ENCODE measurements around the gene CEP170. TPM values are rescaled to one million over a fixed set of nuclear protein-coding genes. Genes with fewer than 3 reads are reported as not detected.
"Not testable (repeated sequence)": the region's sequence is repeated elsewhere in the genome, so short reads cannot be mapped to it uniquely, and the experiment has no call there.

CEP170 gene
- total and polyA plus RNA-seq, 7 experiments from 2014 or later, result 11.6 to 56.1 (median 47.1) TPM

- Histone ChIP-seq H3K4me1 (ENCODE audit: control insufficient read depth in 2 of 2, insufficient read depth in 2 of 2, low read length in 2 of 2) (no peaks in the 10 kb centered on the region), H3K4me3 (ENCODE audit: low read length) (no peak overlapping the region), H3K36me3 (ENCODE audit: control insufficient read depth in 2 of 3, insufficient read depth in 3 of 3, low read length in 3 of 3) (peaks cover 0 to 25% (median 4%) of the 10 kb centered on the region in 3 experiments), H3K27me3 (ENCODE audit: control insufficient read depth in 2 of 2, insufficient read depth in 2 of 2, low read length in 2 of 2) (no peaks in the 10 kb centered on the region), H3K9me3 (ENCODE audit: control insufficient read depth in 2 of 3, low read length in 3 of 3) (no peaks in the 10 kb centered on the region), H3K27ac (ENCODE audit: low read depth, low read length) (no peak overlapping the region)
- CTCF ChIA-PET, result no interaction called here
- H3K27me3 Mint-ChIP-seq, result no peaks in the 10 kb centered on the region
- ATAC-seq, result no peak
- H3K4me1 Mint-ChIP-seq, result peaks cover 0 to 18% (median 5%) of the 10 kb centered on the region in 7 donors
- POLR2A ChIA-PET, result no interaction called here
- H3K27ac Mint-ChIP-seq, result no peak overlapping the region
- H3K36me3 Mint-ChIP-seq, result peaks cover 21 to 67% (median 47%) of the 10 kb centered on the region in 5 donors
- no peak overlapping the region for H3K4me3 Mint-ChIP-seq
- no peak for DNase-seq
- intact Hi-C loops (cut with micrococcal nuclease), result loop anchor here in 1 of 2 donors (2.0 kb wide), 1 partner anchor 15 kb away; no protein-coding TSS in a partner anchor
- H3K9me3 Mint-ChIP-seq, result peaks cover 0 to 4% (median 0%) of the 10 kb centered on the region in 11 donors
Measured at GRCh38 chr1:243217349-243217748, 37.7 kb downstream of the CEP170 start.

DNA sequence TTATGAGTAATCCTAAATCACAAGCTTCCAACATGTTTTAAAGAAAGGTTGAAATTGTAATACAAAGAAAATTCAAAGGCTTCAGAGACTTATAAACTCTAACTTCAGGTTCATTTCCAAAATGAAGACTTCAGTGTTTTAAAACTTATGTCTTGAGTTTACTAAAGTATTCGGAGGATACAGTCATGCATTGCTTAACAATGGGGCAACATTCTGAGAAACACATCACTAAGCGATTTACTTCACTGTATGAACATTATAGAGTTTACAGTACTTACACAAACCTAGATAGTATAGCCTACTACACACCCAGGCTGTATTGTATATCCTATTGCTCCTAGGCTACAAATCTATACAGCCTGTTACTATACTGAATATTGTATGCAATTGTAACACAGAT, 38.3 kb downstream of the CEP170 start:
- intact Hi-C loops (cut with micrococcal nuclease), result loop anchor here in 1 of 2 donors (2.0 kb wide), 1 partner anchor 16 kb away; no protein-coding TSS in a partner anchor
- H3K9me3 Mint-ChIP-seq, result peaks cover 0 to 4% (median 0%) of the 10 kb centered on the region in 11 donors
- no peak overlapping the region for H3K27ac Mint-ChIP-seq
- ChIA-PET CTCF (no interaction called here), POLR2A (no interaction called here)
- H3K4me1 Mint-ChIP-seq, result peaks cover 0 to 18% (median 5%) of the 10 kb centered on the region in 7 donors
- no peak overlapping the region for H3K4me3 ChIP-seq (ENCODE audit: low read length)
- H3K36me3 ChIP-seq (ENCODE audit: control insufficient read depth in 2 of 3, insufficient read depth in 3 of 3, low read length in 3 of 3), result peaks cover 0 to 22% (median 4%) of the 10 kb centered on the region in 3 experiments
- H3K4me3 Mint-ChIP-seq, result no peak overlapping the region
- H3K4me1 ChIP-seq (ENCODE audit: control insufficient read depth in 2 of 2, insufficient read depth in 2 of 2, low read length in 2 of 2), result no peaks in the 10 kb centered on the region
- no peak overlapping the region for H3K27ac ChIP-seq (ENCODE audit: low read depth, low read length)
- H3K27me3 ChIP-seq (ENCODE audit: control insufficient read depth in 2 of 2, insufficient read depth in 2 of 2, low read length in 2 of 2), result no peaks in the 10 kb centered on the region
- no peaks in the 10 kb centered on the region for H3K27me3 Mint-ChIP-seq
- H3K36me3 Mint-ChIP-seq, result peaks cover 19 to 63% (median 45%) of the 10 kb centered on the region in 5 donors
- DNase-seq (no peak), ATAC-seq (no peak)
- H3K9me3 ChIP-seq (ENCODE audit: control insufficient read depth in 2 of 3, low read length in 3 of 3), result no peaks in the 10 kb centered on the region

- H3K27ac Mint-ChIP-seq; intact Hi-C loops (cut with micrococcal nuclease); POLR2A ChIA-PET: not testable (repeated sequence)
Measured at GRCh38 chr1:243215276-243215875, 39.7 kb downstream of the CEP170 start.

GRCh38 chr1:243213045-243213787, 41.9 kb downstream of the CEP170 start:
- DNase-seq, result no peak

More at GRCh38 chr1:243215276-243215875, 39.7 kb downstream of the CEP170 start:
- H3K9me3 ChIP-seq (ENCODE audit: control insufficient read depth in 2 of 3, low read length in 3 of 3); H3K36me3 ChIP-seq (ENCODE audit: control insufficient read depth in 2 of 3, insufficient read depth in 3 of 3, low read length in 3 of 3); H3K4me3 ChIP-seq (ENCODE audit: low read length); H3K27me3 ChIP-seq (ENCODE audit: control insufficient read depth in 2 of 2, insufficient read depth in 2 of 2, low read length in 2 of 2); H3K4me3 Mint-ChIP-seq; DNase-seq; H3K27me3 Mint-ChIP-seq; H3K4me1 ChIP-seq (ENCODE audit: control insufficient read depth in 2 of 2, insufficient read depth in 2 of 2, low read length in 2 of 2); H3K27ac ChIP-seq (ENCODE audit: low read depth, low read length); CTCF ChIA-PET; H3K9me3 Mint-ChIP-seq; ATAC-seq: not testable (repeated sequence)
- peaks cover 0 to 18% (median 5%) of the 10 kb centered on the region in 7 donors for H3K4me1 Mint-ChIP-seq
- peaks cover 15 to 52% (median 31%) of the 10 kb centered on the region in 5 donors for H3K36me3 Mint-ChIP-seq

DNA sequence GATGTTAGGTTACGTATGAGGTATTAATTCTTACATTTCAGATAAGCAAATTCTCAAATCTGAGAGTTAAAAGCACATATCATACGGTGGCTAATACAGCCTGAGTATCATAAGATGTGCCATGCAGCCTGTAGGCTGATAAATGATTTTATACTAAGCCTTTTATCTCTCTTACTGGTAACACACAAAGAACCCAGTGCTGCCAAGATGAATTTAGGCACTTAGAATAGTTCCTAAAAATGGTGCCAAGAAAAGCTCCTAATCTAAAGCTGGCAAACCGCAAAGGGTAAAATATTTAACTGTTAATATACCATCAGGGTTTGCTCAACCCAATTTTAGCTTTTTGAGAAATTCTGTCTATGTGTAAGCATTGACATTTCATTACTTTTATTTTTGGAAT, 43.1 kb downstream of the CEP170 start:
- intact Hi-C loops (cut with micrococcal nuclease), result loop anchor here in 1 of 2 donors (2.0 kb wide), 1 partner anchor 43 kb away; the partner anchor contains the start of gene CEP170
- H3K9me3 ChIP-seq (ENCODE audit: control insufficient read depth in 2 of 3, low read length in 3 of 3); H3K36me3 ChIP-seq (ENCODE audit: control insufficient read depth in 2 of 3, insufficient read depth in 3 of 3, low read length in 3 of 3); CTCF ChIA-PET; H3K4me1 Mint-ChIP-seq; POLR2A ChIA-PET; H3K27me3 ChIP-seq (ENCODE audit: control insufficient read depth in 2 of 2, insufficient read depth in 2 of 2, low read length in 2 of 2); H3K9me3 Mint-ChIP-seq; H3K27me3 Mint-ChIP-seq; H3K4me3 ChIP-seq (ENCODE audit: low read length); H3K27ac ChIP-seq (ENCODE audit: low read depth, low read length); H3K27ac Mint-ChIP-seq; ATAC-seq; DNase-seq; H3K4me1 ChIP-seq (ENCODE audit: control insufficient read depth in 2 of 2, insufficient read depth in 2 of 2, low read length in 2 of 2); H3K4me3 Mint-ChIP-seq: not testable (repeated sequence)
- peaks cover 6 to 28% (median 13%) of the 10 kb centered on the region in 5 donors for H3K36me3 Mint-ChIP-seq

More at GRCh38 chr1:243213045-243213787, 41.9 kb downstream of the CEP170 start:
- Mint-ChIP-seq H3K9me3 (peaks cover 0 to 2% (median 0%) of the 10 kb centered on the region in 11 donors), H3K36me3 (peaks cover 10 to 38% (median 19%) of the 10 kb centered on the region in 5 donors), H3K27me3 (no peaks in the 10 kb centered on the region), H3K4me3 (no peak overlapping the region), H3K4me1 (peaks cover 0 to 11% (median 0%) of the 10 kb centered on the region in 7 donors), H3K27ac (peak overlapping the region in 1 of 9 donors; percentile 31)
- Histone ChIP-seq H3K9me3 (ENCODE audit: control insufficient read depth in 2 of 3, low read length in 3 of 3) (no peaks in the 10 kb centered on the region), H3K4me3 (ENCODE audit: low read length) (no peak overlapping the region), H3K4me1 (ENCODE audit: control insufficient read depth in 2 of 2, insufficient read depth in 2 of 2, low read length in 2 of 2) (no peaks in the 10 kb centered on the region), H3K27ac (ENCODE audit: low read depth, low read length) (no peak overlapping the region), H3K36me3 (ENCODE audit: control insufficient read depth in 2 of 3, insufficient read depth in 3 of 3, low read length in 3 of 3) (no peaks in the 10 kb centered on the region), H3K27me3 (ENCODE audit: control insufficient read depth in 2 of 2, insufficient read depth in 2 of 2, low read length in 2 of 2) (no peaks in the 10 kb centered on the region)
- POLR2A ChIA-PET, result no interaction called here
- no peak for ATAC-seq
- CTCF ChIA-PET, result interaction anchor here (0.6 kb wide), 1 partner anchor 137 kb away, joined by 4 read pairs; no protein-coding TSS in a partner anchor
- intact Hi-C loops (cut with micrococcal nuclease), result loop anchor here in 1 of 2 donors (2.0 kb wide), 1 partner anchor 42 kb away; the partner anchor contains the start of gene CEP170

DNA sequence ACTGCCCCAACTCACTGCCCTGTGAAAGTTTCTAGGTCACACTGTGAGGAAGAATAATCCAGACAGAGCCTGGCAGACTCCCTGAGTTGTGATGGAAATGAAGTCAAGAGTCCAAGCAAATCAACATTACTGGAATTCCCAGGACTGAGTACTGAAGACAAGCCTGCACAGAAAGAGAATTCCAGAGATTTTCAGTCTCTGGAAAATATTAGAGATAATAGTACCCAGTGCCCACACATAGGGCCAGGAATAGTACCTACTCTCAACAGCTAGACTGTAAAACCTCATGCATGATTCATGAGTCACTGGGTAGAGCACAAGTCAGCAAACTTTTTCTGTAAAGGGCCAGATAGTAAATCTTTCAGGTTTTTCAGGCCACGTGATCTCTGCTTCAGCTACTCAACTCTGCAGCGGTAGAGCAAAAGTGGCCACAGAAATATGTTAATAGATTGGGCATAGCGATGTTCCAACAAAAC, 50.0 kb downstream of the CEP170 start:
- H3K4me3 Mint-ChIP-seq; H3K27ac ChIP-seq (ENCODE audit: low read depth, low read length); H3K27me3 ChIP-seq (ENCODE audit: control insufficient read depth in 2 of 2, insufficient read depth in 2 of 2, low read length in 2 of 2); H3K4me1 ChIP-seq (ENCODE audit: control insufficient read depth in 2 of 2, insufficient read depth in 2 of 2, low read length in 2 of 2); H3K4me1 Mint-ChIP-seq; H3K4me3 ChIP-seq (ENCODE audit: low read length); H3K36me3 ChIP-seq (ENCODE audit: control insufficient read depth in 2 of 3, insufficient read depth in 3 of 3, low read length in 3 of 3); H3K27me3 Mint-ChIP-seq; H3K27ac Mint-ChIP-seq; H3K9me3 Mint-ChIP-seq; ATAC-seq; H3K9me3 ChIP-seq (ENCODE audit: control insufficient read depth in 2 of 3, low read length in 3 of 3); POLR2A ChIA-PET; intact Hi-C loops (cut with micrococcal nuclease); DNase-seq; CTCF ChIA-PET: not testable (repeated sequence)
- peaks cover 0 to 25% (median 20%) of the 10 kb centered on the region in 5 donors for H3K36me3 Mint-ChIP-seq

Data from naive thymus-derived CD4-positive, alpha-beta T cell (primary cell).